ENCODE measurements around the gene C19orf81.

- TF ChIP-seq CTCF (IDR thresholded peaks at IDR 0.05), result no peak
- TF ChIP-seq POLR2AphosphoS5 (IDR thresholded peaks at IDR 0.05; ENCODE audit: insufficient read depth in 1 of 2, low read depth in 1 of 2), result no peak
- TF ChIP-seq POLR2A (IDR thresholded peaks at IDR 0.05), result no peak
These were observed 45.5 kb downstream of the C19orf81 start for GRCh38 chr19:50694815-50695145.

Data from vagina (tissue), 2 donors.